ENCODE measurements around the gene CNGA1.
"Not testable (repeated sequence)": the region's sequence is repeated elsewhere in the genome, so short reads cannot be mapped to it uniquely, and the experiment has no call there.

The CNGA1 gene

GRCh38 chr4:48008021-48008596 is 8.4 kb downstream of the CNGA1 start:
- no peak overlapping the region for H3K4me3 ChIP-seq (ENCODE audit: low read depth, low read length)
- TF ChIP-seq CTCF (IDR thresholded peaks at IDR 0.05; ENCODE audit: low read depth, low read length), result no peak

- TF ChIP-seq CTCF (IDR thresholded peaks at IDR 0.05; ENCODE audit: low read depth, low read length), result no peak
- H3K4me3 ChIP-seq (ENCODE audit: low read depth, low read length), result no peak overlapping the region
These were observed 10.7 kb downstream of the CNGA1 start for GRCh38 chr4:48005781-48006180.

GRCh38 chr4:48003568-48003967 is 12.9 kb downstream of the CNGA1 start:
- not testable (repeated sequence) for H3K4me3 ChIP-seq (ENCODE audit: low read depth, low read length)

GRCh38 chr4:48002267-48002666 is 14.2 kb downstream of the CNGA1 start:
- TF ChIP-seq CTCF (IDR thresholded peaks at IDR 0.05; ENCODE audit: low read depth, low read length), result no peak

More at GRCh38 chr4:48003568-48003967, 12.9 kb downstream of the CNGA1 start:
- TF ChIP-seq CTCF (IDR thresholded peaks at IDR 0.05; ENCODE audit: low read depth, low read length), result peak; percentile 40

GRCh38 chr4:47996021-47996420 is 20.5 kb downstream of the CNGA1 start:
- H3K4me3 ChIP-seq (ENCODE audit: low read depth, low read length), result no peak overlapping the region
- no peak for TF ChIP-seq CTCF (IDR thresholded peaks at IDR 0.05; ENCODE audit: low read depth, low read length)

More at GRCh38 chr4:48002267-48002666, 14.2 kb downstream of the CNGA1 start:
- no peak overlapping the region for H3K4me3 ChIP-seq (ENCODE audit: low read depth, low read length)

GRCh38 chr4:47992475-47992874 is 24.0 kb downstream of the CNGA1 start:
- not testable (repeated sequence) for H3K4me3 ChIP-seq (ENCODE audit: low read depth, low read length)

- TF ChIP-seq CTCF (IDR thresholded peaks at IDR 0.05; ENCODE audit: low read depth, low read length), result no peak
These were observed 26.3 kb downstream of the CNGA1 start for GRCh38 chr4:47990145-47990544.

GRCh38 chr4:47974566-47974965 is 41.9 kb downstream of the CNGA1 start:
- TF ChIP-seq CTCF (IDR thresholded peaks at IDR 0.05; ENCODE audit: low read depth, low read length), result no peak
- H3K4me3 ChIP-seq (ENCODE audit: low read depth, low read length), result no peak overlapping the region

More at GRCh38 chr4:47990145-47990544, 26.3 kb downstream of the CNGA1 start:
- no peak overlapping the region for H3K4me3 ChIP-seq (ENCODE audit: low read depth, low read length)

Data from WI38 (cell line).